ENCODE results near the gene GSTM3.
"Not testable (repeated sequence)": the region's sequence is repeated elsewhere in the genome, so short reads cannot be mapped to it uniquely, and the experiment has no call there.

The GSTM3 gene

GRCh38 chr1:109716570-109717090, 24.2 kb downstream of the GSTM3 start:
- intact Hi-C loops (cut with DNase I) = no loop called here

GRCh38 chr1:109716121-109716520, 24.7 kb downstream of the GSTM3 start:
- intact Hi-C loops (cut with DNase I) = no loop called here
- peak in 1 of 42 donors; percentile 38 for DNase-seq

More at GRCh38 chr1:109716570-109717090, 24.2 kb downstream of the GSTM3 start:
- peak in 1 of 42 donors; percentile 3 for DNase-seq

- intact Hi-C loops (cut with DNase I) = no loop called here
These were observed 26.0 kb downstream of the GSTM3 start for GRCh38 chr1:109714661-109715372.

GRCh38 chr1:109713636-109714035, 27.2 kb downstream of the GSTM3 start:
- intact Hi-C loops (cut with DNase I) = no loop called here
- peak in 1 of 42 donors; percentile 24 for DNase-seq

More at GRCh38 chr1:109714661-109715372, 26.0 kb downstream of the GSTM3 start:
- DNase-seq = peak in 1 of 42 donors; percentile 25

- DNase-seq = no peak
- intact Hi-C loops (cut with DNase I) = no loop called here
These were observed 28.4 kb downstream of the GSTM3 start for GRCh38 chr1:109712321-109712864.

- peak in 6 of 42 donors; percentile 7 to 48 (median 29) for DNase-seq
- intact Hi-C loops (cut with DNase I) = not testable (repeated sequence)
These were observed 29.1 kb downstream of the GSTM3 start, which contains the start of gene GSTM5 for GRCh38 chr1:109711593-109712320. TSS of gene GSTM5 (plus strand) at chr1:109712251. CDS start at chr1:109712313, 62 bp downstream.

GRCh38 chr1:109709822-109710221, 31.0 kb downstream of the GSTM3 start:
- DNase-seq; intact Hi-C loops (cut with DNase I): not testable (repeated sequence)

GRCh38 chr1:109708949-109709348, 31.9 kb downstream of the GSTM3 start:
- DNase-seq; intact Hi-C loops (cut with DNase I): not testable (repeated sequence)

GRCh38 chr1:109705411-109705810, 35.4 kb downstream of the GSTM3 start:
- intact Hi-C loops (cut with DNase I) = no loop called here
- no peak for DNase-seq

GRCh38 chr1:109704173-109704572, 36.7 kb downstream of the GSTM3 start:
- intact Hi-C loops (cut with DNase I) = no loop called here

GRCh38 chr1:109702940-109703339, 37.9 kb downstream of the GSTM3 start:
- DNase-seq; intact Hi-C loops (cut with DNase I): not testable (repeated sequence)

More at GRCh38 chr1:109704173-109704572, 36.7 kb downstream of the GSTM3 start:
- peak in 9 of 42 donors; percentile 7 to 51 (median 29) for DNase-seq

GRCh38 chr1:109697861-109698260, 43.0 kb downstream of the GSTM3 start:
- DNase-seq; intact Hi-C loops (cut with DNase I): not testable (repeated sequence)

- DNase-seq = no peak
- intact Hi-C loops (cut with DNase I) = no loop called here
These were observed 43.8 kb downstream of the GSTM3 start for GRCh38 chr1:109697066-109697465.

GRCh38 chr1:109695138-109695537, 45.7 kb downstream of the GSTM3 start:
- intact Hi-C loops (cut with DNase I); DNase-seq: not testable (repeated sequence)

- peak in 15 of 42 donors; percentile 10 to 79 (median 54) for DNase-seq
- intact Hi-C loops (cut with DNase I) = not testable (repeated sequence)
These were observed 46.4 kb downstream of the GSTM3 start for GRCh38 chr1:109694400-109694799.

- intact Hi-C loops (cut with DNase I) = no loop called here
- DNase-seq = peak in 1 of 42 donors; percentile 42
These were observed 49.1 kb downstream of the GSTM3 start for GRCh38 chr1:109691759-109692158.

GRCh38 chr1:109689844-109690405, 50.9 kb downstream of the GSTM3 start:
- DNase-seq = peak in 12 of 42 donors; percentile 19 to 67 (median 46)
- intact Hi-C loops (cut with DNase I) = no loop called here

GRCh38 chr1:109687641-109688499, 53.0 kb downstream of the GSTM3 start, which contains the start of gene GSTM1:
TSS of gene GSTM1 (plus strand) at chr1:109687817. CDS start at chr1:109687874, 57 bp downstream.
- peak in 20 of 42 donors; percentile 63 to 95 (median 84) for DNase-seq

More at GRCh38 chr1:109687641-109688499, 53.0 kb downstream of the GSTM3 start, which contains the start of gene GSTM1:
- intact Hi-C loops (cut with DNase I) = no loop called here
